Measurements from ENCODE around the gene MB21D2.
A peak's percentile ranks its signal among the peaks of the same experiment; 100 is the strongest.

The MB21D2 gene

DNA sequence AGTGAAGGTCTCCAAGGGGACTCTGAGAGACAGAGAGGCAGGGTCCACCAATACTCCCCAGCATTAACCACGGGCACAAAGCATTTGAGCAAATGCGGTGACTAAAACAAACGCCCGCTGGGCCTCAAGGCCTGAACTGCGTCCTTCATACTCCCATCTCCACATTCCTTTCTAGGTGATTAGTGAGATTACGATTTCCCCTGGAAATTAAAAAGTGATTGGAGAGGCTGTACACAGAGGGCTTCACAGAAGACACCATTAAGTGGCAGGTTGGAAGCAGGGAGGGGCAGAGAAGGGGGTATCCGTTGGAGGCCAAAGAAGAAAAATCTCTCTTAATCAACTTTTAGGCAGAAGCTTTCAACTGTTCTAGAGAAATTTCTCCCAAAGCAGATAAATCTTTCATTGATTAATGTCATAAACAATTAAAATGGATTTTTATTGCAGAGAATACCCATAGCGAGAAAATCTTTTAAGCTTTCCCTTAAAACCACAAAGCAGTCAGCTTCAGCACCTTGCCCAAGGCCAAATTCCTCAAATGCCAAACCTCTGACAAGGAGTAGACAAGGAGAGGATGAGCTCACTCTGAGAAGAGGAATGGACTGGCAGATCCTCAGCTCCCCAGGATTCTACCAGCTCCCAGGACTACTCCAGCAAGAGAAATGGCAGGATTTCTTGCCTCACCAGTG is 38.2 kb downstream of the MB21D2 start (continued):
- 0 out of 2 replicates have a peak, but pooled peaks have one; percentile 30 for TF ChIP-seq ZNF24 (tag by site-specific recombination; IDR thresholded peaks at IDR 0.05)
- TF ChIP-seq GFI1B (tag by site-specific recombination; IDR thresholded peaks at IDR 0.05): 0 out of 2 replicates have a peak, but pooled peaks have one; percentile 27
- TF ChIP-seq SCRT1 (tag by site-specific recombination; IDR thresholded peaks at IDR 0.05; ENCODE audit: borderline replicate concordance): no peak
- TF ChIP-seq PRDM10 (tag by site-specific recombination; IDR thresholded peaks at IDR 0.05): peak; percentile 85
- TF ChIP-seq, protein P1, sequence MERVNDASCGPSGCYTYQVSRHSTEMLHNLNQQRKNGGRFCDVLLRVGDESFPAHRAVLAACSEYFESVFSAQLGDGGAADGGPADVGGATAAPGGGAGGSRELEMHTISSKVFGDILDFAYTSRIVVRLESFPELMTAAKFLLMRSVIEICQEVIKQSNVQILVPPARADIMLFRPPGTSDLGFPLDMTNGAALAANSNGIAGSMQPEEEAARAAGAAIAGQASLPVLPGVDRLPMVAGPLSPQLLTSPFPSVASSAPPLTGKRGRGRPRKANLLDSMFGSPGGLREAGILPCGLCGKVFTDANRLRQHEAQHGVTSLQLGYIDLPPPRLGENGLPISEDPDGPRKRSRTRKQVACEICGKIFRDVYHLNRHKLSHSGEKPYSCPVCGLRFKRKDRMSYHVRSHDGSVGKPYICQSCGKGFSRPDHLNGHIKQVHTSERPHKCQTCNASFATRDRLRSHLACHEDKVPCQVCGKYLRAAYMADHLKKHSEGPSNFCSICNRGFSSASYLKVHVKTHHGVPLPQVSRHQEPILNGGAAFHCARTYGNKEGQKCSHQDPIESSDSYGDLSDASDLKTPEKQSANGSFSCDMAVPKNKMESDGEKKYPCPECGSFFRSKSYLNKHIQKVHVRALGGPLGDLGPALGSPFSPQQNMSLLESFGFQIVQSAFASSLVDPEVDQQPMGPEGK (tag by site-specific recombination; IDR thresholded peaks at IDR 0.05): no peak
- TF ChIP-seq, protein P2, sequence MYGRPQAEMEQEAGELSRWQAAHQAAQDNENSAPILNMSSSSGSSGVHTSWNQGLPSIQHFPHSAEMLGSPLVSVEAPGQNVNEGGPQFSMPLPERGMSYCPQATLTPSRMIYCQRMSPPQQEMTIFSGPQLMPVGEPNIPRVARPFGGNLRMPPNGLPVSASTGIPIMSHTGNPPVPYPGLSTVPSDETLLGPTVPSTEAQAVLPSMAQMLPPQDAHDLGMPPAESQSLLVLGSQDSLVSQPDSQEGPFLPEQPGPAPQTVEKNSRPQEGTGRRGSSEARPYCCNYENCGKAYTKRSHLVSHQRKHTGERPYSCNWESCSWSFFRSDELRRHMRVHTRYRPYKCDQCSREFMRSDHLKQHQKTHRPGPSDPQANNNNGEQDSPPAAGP (tag by site-specific recombination; IDR thresholded peaks at IDR 0.05): peak; percentile 26; the same call in 1 of the 2 replicates
- no peak for TF ChIP-seq FEZF1 (tag by site-specific recombination; IDR thresholded peaks at IDR 0.05)
- 0 out of 2 replicates have a peak, but pooled peaks have one; percentile 38 for TF ChIP-seq ZNF501 (tag by site-specific recombination; IDR thresholded peaks at IDR 0.05)
- TF ChIP-seq GLIS2 (tag by site-specific recombination; IDR thresholded peaks at IDR 0.05): peak; percentile 53
- no peak for TF ChIP-seq KLF7 (tag by site-specific recombination; IDR thresholded peaks at IDR 0.05; ENCODE audit: borderline replicate concordance)
- peak; percentile 82; the same call in 1 of the 2 replicates for TF ChIP-seq IKZF3 (tag by site-specific recombination; IDR thresholded peaks at IDR 0.05)
- peak; percentile 86 for TF ChIP-seq KLF10 (tag by site-specific recombination; IDR thresholded peaks at IDR 0.05)
- TF ChIP-seq ZNF626 (tag by site-specific recombination; IDR thresholded peaks at IDR 0.05): no peak
- peak; percentile 76; the same call in 1 of the 2 replicates for TF ChIP-seq ZNF416 (tag by site-specific recombination; IDR thresholded peaks at IDR 0.05)
- TF ChIP-seq ZNF560 (tag by site-specific recombination; IDR thresholded peaks at IDR 0.05; ENCODE audit: borderline replicate concordance): no peak
- no peak for TF ChIP-seq ZNF549 (tag by site-specific recombination; IDR thresholded peaks at IDR 0.05)
- TF ChIP-seq PRDM4 (tag by site-specific recombination; IDR thresholded peaks at IDR 0.05): peak; percentile 23; the same call in 1 of the 2 replicates
- TF ChIP-seq ZSCAN18 (tag by site-specific recombination; IDR thresholded peaks at IDR 0.05): no peak
- no peak for TF ChIP-seq ZNF610 (tag by site-specific recombination; IDR thresholded peaks at IDR 0.05; ENCODE audit: borderline replicate concordance)
- TF ChIP-seq SALL2 (tag by site-specific recombination; IDR thresholded peaks at IDR 0.05; ENCODE audit: borderline replicate concordance): no peak
- no peak for TF ChIP-seq ZNF654 (tag by site-specific recombination; IDR thresholded peaks at IDR 0.05; ENCODE audit: low read depth)
- TF ChIP-seq ZNF677 (tag by site-specific recombination; IDR thresholded peaks at IDR 0.05): no peak
- no peak for TF ChIP-seq ZNF169 (tag by site-specific recombination; IDR thresholded peaks at IDR 0.05)
- no peak for TF ChIP-seq ZNF530 (tag by site-specific recombination; IDR thresholded peaks at IDR 0.05; ENCODE audit: low read depth)
- no peak for TF ChIP-seq ZNF837 (tag by site-specific recombination; IDR thresholded peaks at IDR 0.05)
- no peak for TF ChIP-seq ZNF248 (tag by site-specific recombination; IDR thresholded peaks at IDR 0.05)
- no peak for TF ChIP-seq ZNF341 (tag by site-specific recombination; IDR thresholded peaks at IDR 0.05; ENCODE audit: low read depth)
- TF ChIP-seq ZBTB20 (tag by site-specific recombination; IDR thresholded peaks at IDR 0.05): no peak
- no peak for TF ChIP-seq ZNF133 (tag by site-specific recombination; IDR thresholded peaks at IDR 0.05)
- TF ChIP-seq ZNF2 (tag by site-specific recombination; IDR thresholded peaks at IDR 0.05): no peak

Measured in HEK293 (cell line).